ENCODE results near the gene IL31RA. TPM values are rescaled to one million over a fixed set of nuclear protein-coding genes. Genes with fewer than 3 reads are reported as not detected.

IL31RA gene
- total RNA-seq, 4 donors from 2014 or later: not detected

DNA sequence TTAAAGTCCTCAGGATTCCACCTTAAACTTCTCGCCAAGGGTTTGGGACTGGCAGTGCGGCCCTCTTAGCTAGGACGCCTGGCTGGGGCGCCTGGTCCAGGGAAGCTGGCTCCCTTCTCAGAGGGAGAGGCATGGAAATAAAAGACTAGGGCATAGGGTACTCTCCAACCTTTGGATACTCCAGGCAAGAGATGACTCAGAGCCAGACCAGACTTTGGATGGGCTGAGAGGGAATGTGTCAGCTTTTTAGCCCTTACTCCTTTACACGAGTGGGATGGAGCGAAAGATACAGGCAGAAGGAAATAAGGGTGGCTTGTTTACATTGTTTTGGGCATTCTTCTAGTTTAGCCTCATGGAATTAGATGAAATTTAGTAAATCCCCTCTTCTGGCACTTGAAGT lies 48.2 kb downstream of the IL31RA start:
- no peaks in the 10 kb centered on the region for H3K9me3 ChIP-seq
- H3K4me1 ChIP-seq: no peaks in the 10 kb centered on the region
- in situ Hi-C loops (cut with MboI; ENCODE audit: low pct_ligation_motif_present in 1 of 4, low pct_unique_long_range_greater_than_20kb in 1 of 4, low sequenced_read_pairs in 3 of 4): no loop called here
- TF ChIP-seq EP300 (IDR thresholded peaks at IDR 0.05; ENCODE audit: low read depth): no peak
- TF ChIP-seq, protein P1, sequence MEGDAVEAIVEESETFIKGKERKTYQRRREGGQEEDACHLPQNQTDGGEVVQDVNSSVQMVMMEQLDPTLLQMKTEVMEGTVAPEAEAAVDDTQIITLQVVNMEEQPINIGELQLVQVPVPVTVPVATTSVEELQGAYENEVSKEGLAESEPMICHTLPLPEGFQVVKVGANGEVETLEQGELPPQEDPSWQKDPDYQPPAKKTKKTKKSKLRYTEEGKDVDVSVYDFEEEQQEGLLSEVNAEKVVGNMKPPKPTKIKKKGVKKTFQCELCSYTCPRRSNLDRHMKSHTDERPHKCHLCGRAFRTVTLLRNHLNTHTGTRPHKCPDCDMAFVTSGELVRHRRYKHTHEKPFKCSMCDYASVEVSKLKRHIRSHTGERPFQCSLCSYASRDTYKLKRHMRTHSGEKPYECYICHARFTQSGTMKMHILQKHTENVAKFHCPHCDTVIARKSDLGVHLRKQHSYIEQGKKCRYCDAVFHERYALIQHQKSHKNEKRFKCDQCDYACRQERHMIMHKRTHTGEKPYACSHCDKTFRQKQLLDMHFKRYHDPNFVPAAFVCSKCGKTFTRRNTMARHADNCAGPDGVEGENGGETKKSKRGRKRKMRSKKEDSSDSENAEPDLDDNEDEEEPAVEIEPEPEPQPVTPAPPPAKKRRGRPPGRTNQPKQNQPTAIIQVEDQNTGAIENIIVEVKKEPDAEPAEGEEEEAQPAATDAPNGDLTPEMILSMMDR (IDR thresholded peaks at IDR 0.05): no peak
- TF ChIP-seq POLR2A (IDR thresholded peaks at IDR 0.05): no peak
- TF ChIP-seq POLR2AphosphoS5 (IDR thresholded peaks at IDR 0.05): no peak
- WGBS, 2 donors (ENCODE audit: low coverage in 1 of 2): 87 to 92% methylated on average over 2 to 6 of the region's 6 CpGs
- H3K27me3 ChIP-seq: no peaks in the 10 kb centered on the region
- intact Hi-C loops (cut with DNase I; ENCODE audit: low total_unique reads): no loop called here
- DNase-seq: no peak
- H3K36me3 ChIP-seq: no peaks in the 10 kb centered on the region
- H3K27ac ChIP-seq: no peak overlapping the region
- no peak overlapping the region for H3K4me3 ChIP-seq

DNA sequence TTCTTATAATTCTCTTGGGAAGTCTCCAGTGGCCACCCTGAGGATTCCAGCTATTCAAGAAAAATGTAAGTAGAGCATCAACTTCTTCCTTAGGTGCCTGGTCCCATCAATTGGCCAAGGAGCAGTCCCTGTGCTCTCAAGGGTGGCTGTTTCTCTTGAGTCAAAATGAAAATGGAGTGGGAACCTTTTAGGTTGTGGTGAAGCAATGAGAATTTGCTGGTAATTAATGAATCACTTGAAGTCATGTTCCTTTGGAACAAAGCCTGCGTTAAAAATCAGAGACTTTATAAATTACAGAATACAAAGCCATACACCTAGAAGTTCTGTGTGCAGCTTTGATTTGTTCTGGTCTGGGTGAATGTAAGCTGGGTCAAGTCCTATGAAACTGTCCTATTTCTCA lies 48.9 kb downstream of the IL31RA start:
- in situ Hi-C loops (cut with MboI; ENCODE audit: low pct_ligation_motif_present in 1 of 4, low pct_unique_long_range_greater_than_20kb in 1 of 4, low sequenced_read_pairs in 3 of 4) (no loop called here), intact Hi-C loops (cut with DNase I; ENCODE audit: low total_unique reads) (no loop called here)
- Histone ChIP-seq H3K9me3 (no peaks in the 10 kb centered on the region), H3K27me3 (no peaks in the 10 kb centered on the region), H3K4me3 (no peak overlapping the region), H3K4me1 (no peaks in the 10 kb centered on the region), H3K27ac (no peak overlapping the region), H3K36me3 (no peaks in the 10 kb centered on the region)
- no peak for DNase-seq
- 64 to 100% methylated on average over 1 of the region's 1 CpG for WGBS, 2 donors (ENCODE audit: low coverage in 1 of 2)
- TF ChIP-seq EP300 (IDR thresholded peaks at IDR 0.05; ENCODE audit: low read depth) (no peak), POLR2AphosphoS5 (IDR thresholded peaks at IDR 0.05) (no peak), POLR2A (IDR thresholded peaks at IDR 0.05) (no peak)
- TF ChIP-seq, protein P1 (IDR thresholded peaks at IDR 0.05): no peak

DNA sequence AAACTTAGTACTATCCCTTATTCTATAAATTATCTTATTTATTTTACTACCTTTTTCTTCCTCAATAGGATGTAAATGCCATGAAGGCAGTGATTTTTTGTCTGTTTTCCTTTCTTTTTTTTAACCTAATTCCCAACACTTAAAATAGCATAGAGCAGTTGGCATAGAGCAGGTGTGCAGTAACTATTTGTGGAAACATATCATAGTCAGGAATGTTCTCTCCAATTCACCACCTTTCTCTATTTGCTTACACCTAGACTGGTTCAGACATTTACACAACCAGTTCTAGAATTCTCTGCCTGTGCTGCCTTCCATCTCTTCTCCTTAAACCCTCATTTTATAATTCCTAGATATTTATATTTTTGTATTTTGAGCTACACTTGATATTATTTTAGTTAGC lies 49.6 kb downstream of the IL31RA start:
- intact Hi-C loops (cut with DNase I; ENCODE audit: low total_unique reads) (no loop called here), in situ Hi-C loops (cut with MboI; ENCODE audit: low pct_ligation_motif_present in 1 of 4, low pct_unique_long_range_greater_than_20kb in 1 of 4, low sequenced_read_pairs in 3 of 4) (no loop called here)
- Histone ChIP-seq H3K9me3 (no peaks in the 10 kb centered on the region), H3K4me3 (no peak overlapping the region), H3K27me3 (no peaks in the 10 kb centered on the region), H3K36me3 (no peaks in the 10 kb centered on the region), H3K4me1 (no peaks in the 10 kb centered on the region), H3K27ac (no peak overlapping the region)
- DNase-seq: no peak
- TF ChIP-seq POLR2A (IDR thresholded peaks at IDR 0.05) (no peak), EP300 (IDR thresholded peaks at IDR 0.05; ENCODE audit: low read depth) (no peak), POLR2AphosphoS5 (IDR thresholded peaks at IDR 0.05) (no peak)
- TF ChIP-seq, protein P1 (IDR thresholded peaks at IDR 0.05): no peak

DNA sequence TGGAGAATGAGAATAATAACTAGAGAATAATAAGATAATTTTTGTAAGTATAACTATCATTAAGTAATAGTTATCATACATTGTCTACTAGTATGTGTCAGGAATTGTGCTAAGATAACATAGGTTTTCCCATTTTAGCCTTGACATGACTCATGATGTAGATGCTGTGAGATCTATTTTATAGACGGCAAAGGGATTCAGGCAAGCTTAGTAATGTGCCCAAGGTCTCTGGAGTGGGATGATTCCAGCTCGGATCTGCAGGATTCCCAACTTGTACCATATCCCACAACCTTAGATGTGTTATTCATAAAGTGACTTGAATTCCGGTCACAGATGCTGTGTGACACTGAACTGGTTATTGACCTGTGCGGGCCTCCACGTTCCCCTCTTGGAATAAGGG lies 51.5 kb downstream of the IL31RA start:
- Histone ChIP-seq H3K36me3 (no peaks in the 10 kb centered on the region), H3K9me3 (no peaks in the 10 kb centered on the region), H3K27me3 (no peaks in the 10 kb centered on the region), H3K4me1 (no peaks in the 10 kb centered on the region), H3K27ac (no peak overlapping the region), H3K4me3 (no peak overlapping the region)
- DNase-seq: no peak
- 50 to 91% methylated on average over 1 to 5 of the region's 5 CpGs for WGBS, 2 donors (ENCODE audit: low coverage in 1 of 2)
- intact Hi-C loops (cut with DNase I; ENCODE audit: low total_unique reads) (no loop called here), in situ Hi-C loops (cut with MboI; ENCODE audit: low pct_ligation_motif_present in 1 of 4, low pct_unique_long_range_greater_than_20kb in 1 of 4, low sequenced_read_pairs in 3 of 4) (no loop called here)
- TF ChIP-seq EP300 (IDR thresholded peaks at IDR 0.05; ENCODE audit: low read depth): no peak
- no peak for TF ChIP-seq POLR2A (IDR thresholded peaks at IDR 0.05)
- TF ChIP-seq POLR2AphosphoS5 (IDR thresholded peaks at IDR 0.05): no peak
- TF ChIP-seq, protein P1 (IDR thresholded peaks at IDR 0.05): no peak

Measured in transverse colon (tissue), 4 donors.